PFSK-1 (cell line): ENCODE data around the gene SLC39A5.

ENCODE experiments used
- FOXP2 ChIP-seq: optimal IDR thresholded peaks from 2 replicates; pipeline ENCODE3; 2011; ENCODE audit warnings: borderline replicate concordance, control low read depth, inconsistent platforms; ENCODE audit not compliant: insufficient read depth; ENCODE audit errors: extremely low read length, extremely low read depth
- POLR2AphosphoS5 ChIP-seq: IDR thresholded peaks from 2 replicates; pipeline ENCODE4 v1.6.1; 2012; ENCODE audit warnings: low read depth, mild to moderate bottlenecking, control low read depth, low read length, moderate library complexity
- SIN3A ChIP-seq: IDR thresholded peaks from 2 replicates; pipeline ENCODE4 v1.6.1; 2012; ENCODE audit warnings: mild to moderate bottlenecking, low read length, moderate library complexity, borderline replicate concordance; ENCODE audit not compliant: insufficient read depth
- TAF1 ChIP-seq: IDR thresholded peaks from 2 replicates; pipeline ENCODE4 v1.6.1; 2012; ENCODE audit warnings: low read length, control low read depth, borderline replicate concordance; ENCODE audit not compliant: insufficient read depth
- TF ChIP-seq, protein P1 (sequence below), 2 experiments: IDR thresholded peaks; 2 replicates each; pipeline versions ENCODE4 v1.6.1 to v1.8.0; 2011 to 2012; ENCODE audit warnings: low read depth in 2 of 2, low read length in 2 of 2, control low read depth in 1 of 2, inconsistent platforms in 1 of 2, mild to moderate bottlenecking in 1 of 2, moderate library complexity in 1 of 2; ENCODE audit not compliant: insufficient read depth in 1 of 2

Gene SLC39A5

DNA sequence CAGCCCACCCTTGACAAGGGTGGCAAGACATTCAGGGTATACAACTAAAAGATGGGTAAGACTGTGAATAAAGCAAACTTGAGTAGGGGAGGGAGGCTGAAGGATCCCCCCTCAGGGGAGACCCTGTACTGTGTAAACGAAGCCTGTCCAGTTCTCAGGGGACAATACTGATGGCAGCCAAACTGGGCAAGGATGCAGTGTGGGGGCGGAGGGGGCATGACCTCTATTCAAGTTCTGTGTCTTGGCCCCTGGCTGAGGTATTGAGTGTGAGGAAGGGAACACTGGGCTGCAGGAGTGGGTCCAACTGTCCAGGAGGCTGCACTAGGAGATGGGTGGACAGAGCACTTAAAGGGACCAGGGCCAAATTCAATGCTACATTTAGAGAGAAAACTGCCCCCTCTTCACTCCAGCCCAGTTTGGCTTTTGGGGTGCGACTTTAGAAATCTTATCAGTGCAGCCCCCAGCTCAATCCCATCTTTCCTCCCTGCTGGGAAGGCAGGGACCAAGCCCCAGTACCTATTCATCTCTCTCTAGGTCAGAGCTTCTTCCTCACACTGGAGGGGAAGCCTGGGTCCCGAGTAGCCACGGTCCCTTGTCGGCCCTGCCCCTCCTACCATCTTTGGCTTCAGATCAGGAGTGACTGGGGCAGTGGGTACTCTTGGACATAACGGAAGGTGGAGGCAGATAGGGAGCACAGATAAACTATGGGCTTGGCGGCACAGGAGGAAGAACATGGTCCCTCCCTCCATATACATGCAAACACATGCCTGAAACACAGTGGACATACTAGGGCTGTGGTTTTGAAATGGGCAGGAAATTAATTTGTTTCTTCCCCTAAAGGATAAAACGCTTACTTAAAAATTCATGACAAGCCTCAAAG is 11.8 kb downstream of the SLC39A5 start:
- TF ChIP-seq TAF1, result no peak
- no peak for TF ChIP-seq POLR2AphosphoS5
- TF ChIP-seq, protein P1, sequence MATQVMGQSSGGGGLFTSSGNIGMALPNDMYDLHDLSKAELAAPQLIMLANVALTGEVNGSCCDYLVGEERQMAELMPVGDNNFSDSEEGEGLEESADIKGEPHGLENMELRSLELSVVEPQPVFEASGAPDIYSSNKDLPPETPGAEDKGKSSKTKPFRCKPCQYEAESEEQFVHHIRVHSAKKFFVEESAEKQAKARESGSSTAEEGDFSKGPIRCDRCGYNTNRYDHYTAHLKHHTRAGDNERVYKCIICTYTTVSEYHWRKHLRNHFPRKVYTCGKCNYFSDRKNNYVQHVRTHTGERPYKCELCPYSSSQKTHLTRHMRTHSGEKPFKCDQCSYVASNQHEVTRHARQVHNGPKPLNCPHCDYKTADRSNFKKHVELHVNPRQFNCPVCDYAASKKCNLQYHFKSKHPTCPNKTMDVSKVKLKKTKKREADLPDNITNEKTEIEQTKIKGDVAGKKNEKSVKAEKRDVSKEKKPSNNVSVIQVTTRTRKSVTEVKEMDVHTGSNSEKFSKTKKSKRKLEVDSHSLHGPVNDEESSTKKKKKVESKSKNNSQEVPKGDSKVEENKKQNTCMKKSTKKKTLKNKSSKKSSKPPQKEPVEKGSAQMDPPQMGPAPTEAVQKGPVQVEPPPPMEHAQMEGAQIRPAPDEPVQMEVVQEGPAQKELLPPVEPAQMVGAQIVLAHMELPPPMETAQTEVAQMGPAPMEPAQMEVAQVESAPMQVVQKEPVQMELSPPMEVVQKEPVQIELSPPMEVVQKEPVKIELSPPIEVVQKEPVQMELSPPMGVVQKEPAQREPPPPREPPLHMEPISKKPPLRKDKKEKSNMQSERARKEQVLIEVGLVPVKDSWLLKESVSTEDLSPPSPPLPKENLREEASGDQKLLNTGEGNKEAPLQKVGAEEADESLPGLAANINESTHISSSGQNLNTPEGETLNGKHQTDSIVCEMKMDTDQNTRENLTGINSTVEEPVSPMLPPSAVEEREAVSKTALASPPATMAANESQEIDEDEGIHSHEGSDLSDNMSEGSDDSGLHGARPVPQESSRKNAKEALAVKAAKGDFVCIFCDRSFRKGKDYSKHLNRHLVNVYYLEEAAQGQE (IDR thresholded peaks at IDR 0.05; ENCODE audit: insufficient read depth in 1 of 2, low read depth in 2 of 2, low read length in 2 of 2), result no peak
- TF ChIP-seq FOXP2, result no peak
- no peak for TF ChIP-seq SIN3A

DNA sequence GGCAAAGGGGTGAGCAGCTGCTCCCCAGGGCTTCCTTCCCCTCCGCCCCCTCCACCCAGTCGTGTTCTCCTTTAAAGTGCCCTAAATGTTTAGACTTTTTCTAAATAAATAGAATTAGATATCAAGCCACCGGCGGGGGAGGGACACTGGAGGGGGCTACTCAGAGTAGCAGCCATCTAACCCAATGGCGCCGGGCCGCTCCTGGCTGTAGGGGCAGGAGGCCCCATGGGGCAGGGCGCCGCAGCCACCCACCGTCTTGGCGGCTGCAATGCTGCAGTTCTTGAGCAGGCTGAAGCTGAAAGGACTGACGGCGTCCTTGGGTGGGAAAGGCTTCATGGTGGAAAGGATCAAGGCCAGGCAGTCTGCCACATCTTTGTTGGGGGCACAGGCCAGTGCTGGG is 13.1 kb downstream of the SLC39A5 start:
- TF ChIP-seq FOXP2, result no peak
- TF ChIP-seq TAF1, result no peak
- TF ChIP-seq, protein P1 (IDR thresholded peaks at IDR 0.05; ENCODE audit: insufficient read depth in 1 of 2, low read depth in 2 of 2, low read length in 2 of 2), result no peak
- no peak for TF ChIP-seq POLR2AphosphoS5
- TF ChIP-seq SIN3A, result no peak

DNA sequence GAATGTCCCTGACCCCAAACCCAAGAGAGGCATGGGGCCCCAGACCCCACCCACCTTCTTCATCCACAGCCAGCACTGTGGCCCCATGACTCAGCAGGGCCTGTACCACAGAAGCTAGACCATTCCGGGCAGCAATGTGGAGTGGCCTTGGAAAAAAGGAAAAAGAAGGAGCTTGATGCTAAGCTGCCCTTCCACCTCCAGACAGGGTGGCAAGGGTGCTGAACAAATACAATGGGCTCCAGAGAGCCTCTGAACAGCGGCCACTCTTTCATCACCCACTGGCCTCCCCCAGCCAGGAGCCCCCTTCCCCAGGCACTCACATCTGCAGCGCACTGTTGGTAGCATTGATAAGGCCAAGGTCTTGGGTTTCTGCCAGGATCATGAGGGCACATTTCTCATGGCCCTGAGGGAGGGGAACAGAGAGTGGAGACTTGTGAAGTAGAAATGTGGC is 13.9 kb downstream of the SLC39A5 start:
- TF ChIP-seq FOXP2 (no peak), TAF1 (no peak), SIN3A (no peak), POLR2AphosphoS5 (no peak)
- TF ChIP-seq, protein P1 (IDR thresholded peaks at IDR 0.05; ENCODE audit: insufficient read depth in 1 of 2, low read depth in 2 of 2, low read length in 2 of 2), result no peak

DNA sequence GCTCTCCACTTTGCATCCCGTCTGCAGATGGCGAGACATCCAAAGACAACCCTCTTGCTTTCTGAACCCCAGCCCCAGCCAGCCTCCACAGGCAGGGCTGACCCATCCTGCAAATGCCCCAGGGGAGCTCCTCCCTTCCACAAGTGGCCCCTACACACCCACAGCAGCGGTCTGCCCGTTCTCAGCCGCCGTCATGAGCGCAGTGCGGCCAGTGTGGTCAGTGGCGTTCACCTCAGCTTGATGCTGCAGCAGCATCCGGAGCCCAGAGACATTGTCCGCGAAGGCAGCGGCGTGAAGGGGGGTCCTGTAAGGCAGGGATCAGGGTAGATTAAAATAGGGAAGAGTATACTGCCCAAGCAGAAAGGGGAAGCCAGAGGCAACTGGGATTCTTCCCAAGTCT is 14.6 kb downstream of the SLC39A5 start:
- no peak for TF ChIP-seq FOXP2

DNA sequence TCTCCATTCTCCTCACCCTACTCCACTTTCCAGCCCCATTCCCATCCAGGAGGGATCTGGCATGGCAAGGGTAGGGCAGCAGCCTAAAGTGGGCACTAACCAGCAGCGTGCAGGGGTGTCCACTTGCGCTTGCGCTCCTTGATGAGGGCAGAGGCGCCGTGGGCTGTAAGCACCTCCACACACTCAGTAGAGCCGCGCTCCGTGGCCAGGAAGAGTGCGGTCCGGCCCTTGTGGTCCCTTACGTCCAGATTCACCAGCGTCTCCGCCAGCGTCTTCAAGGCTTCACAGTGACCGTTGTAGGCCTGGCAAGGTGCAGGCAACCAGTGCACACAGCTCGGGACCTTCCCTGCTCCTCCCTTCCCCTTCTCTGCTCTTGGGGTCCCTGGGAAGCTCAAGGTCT is 18.1 kb downstream of the SLC39A5 start:
- TF ChIP-seq SIN3A (no peak), POLR2AphosphoS5 (no peak), TAF1 (no peak), FOXP2 (no peak)
- TF ChIP-seq, protein P1 (IDR thresholded peaks at IDR 0.05; ENCODE audit: insufficient read depth in 1 of 2, low read depth in 2 of 2, low read length in 2 of 2), result no peak
